Activated CD4-positive, alpha-beta memory T cell treated with anti-CD3 and anti-CD28 coated beads, Interleukin-2, amount 10 ng/mL, durations not matched to agents 7 days and 5 days (primary cell): ENCODE data around the gene SMPDL3A. TPM values are rescaled to one million over a fixed set of nuclear protein-coding genes. Genes with fewer than 3 reads are reported as not detected.

Experiments used
- CTCF ChIA-PET: fragments of 350-600 bp; sonication (Branson Sonifier 250); formaldehyde crosslinking; loops from one replicate; lab custom pipeline; 2021; ENCODE audit warnings: antibody characterized with exemption, inconsistent platforms; lab: Charles Lee
- POLR2A ChIA-PET: fragments of 350-600 bp; sonication (Branson Sonifier 250); formaldehyde crosslinking; loops from one replicate; lab custom pipeline; 2021; ENCODE audit warnings: antibody characterized with exemption; lab: Charles Lee
- DNase-seq: peaks from one replicate; pipeline ENCODE4 v3.0.0-alpha.2; 2020
- H3K27ac Mint-ChIP-seq: one replicate; pipeline ENCODE4 v1.8.0; 2021; ENCODE audit warnings: mild to moderate bottlenecking, mixed read lengths
- H3K27me3 Mint-ChIP-seq: one replicate; pipeline ENCODE4 v1.8.0; 2021; ENCODE audit warnings: mixed read lengths
- H3K36me3 Mint-ChIP-seq: one replicate; pipeline ENCODE4 v1.8.0; 2021; ENCODE audit warnings: low read depth, mixed read lengths
- H3K4me1 Mint-ChIP-seq: one replicate; pipeline ENCODE4 v1.8.0; 2021; ENCODE audit warnings: mixed read lengths
- H3K4me3 Mint-ChIP-seq: one replicate; pipeline ENCODE4 v1.8.0; 2021; ENCODE audit warnings: mild to moderate bottlenecking, mixed read lengths
- H3K9me3 Mint-ChIP-seq: one replicate; pipeline ENCODE4 v1.8.0; 2021; ENCODE audit warnings: mixed read lengths
- total RNA-seq, 2 experiments: library from RNA; stranded (reverse); gene quantifications; one replicate each; pipeline ENCODE4 v1.2.3, GENCODE V29; 2021

SMPDL3A gene
- total RNA-seq, 2 experiments from 2014 or later: 0.13 TPM; not detected in 1

DNA sequence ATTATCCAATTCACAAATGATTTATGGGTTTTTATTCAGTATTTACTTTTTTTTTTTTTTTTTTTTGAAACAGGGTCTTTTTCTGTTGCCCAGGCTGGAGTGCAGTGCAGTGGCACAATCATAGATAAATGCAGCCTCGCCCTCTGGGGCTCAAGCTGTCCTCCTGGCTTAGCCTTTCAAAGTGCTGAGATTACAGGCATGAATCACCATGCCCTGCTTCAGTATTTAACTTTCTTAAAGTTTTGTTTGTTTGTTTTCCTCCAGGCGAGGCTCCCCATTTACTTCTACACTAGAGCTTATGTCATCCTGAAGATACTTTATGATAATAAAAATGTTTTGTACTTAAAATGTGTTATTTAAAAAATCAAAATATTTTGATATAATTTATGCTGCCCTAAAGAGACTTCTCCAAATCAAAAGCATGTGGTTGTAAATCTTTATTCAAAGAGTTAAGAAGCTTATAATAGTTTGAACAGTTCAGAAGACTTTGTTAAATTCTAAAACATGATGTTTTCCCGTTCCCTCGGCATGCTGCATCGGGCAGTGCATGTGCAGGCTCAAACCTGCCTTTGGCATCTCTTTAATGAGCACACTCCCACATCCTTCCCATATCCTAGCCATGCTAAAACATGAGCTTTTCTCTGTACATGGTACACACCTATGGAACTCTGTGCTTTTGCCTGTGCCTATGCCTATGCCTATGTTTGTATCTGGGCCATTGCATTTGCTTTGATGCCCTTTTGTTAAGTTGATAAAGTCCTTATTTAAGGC is 11.0 kb downstream of the SMPDL3A start:
- Mint-ChIP-seq H3K27me3 (no peaks in the 10 kb centered on the region), H3K36me3 (no peaks in the 10 kb centered on the region), H3K4me3 (no peak overlapping the region), H3K27ac (no peak overlapping the region), H3K4me1 (peaks cover 5% of the 10 kb centered on the region), H3K9me3 (no peaks in the 10 kb centered on the region)
- ChIA-PET POLR2A (no interaction called here), CTCF (interaction anchor here (1.0 kb wide), 1 partner anchor 38 kb away, joined by 3 read pairs; no protein-coding TSS in a partner anchor)
- no peak for DNase-seq

DNA sequence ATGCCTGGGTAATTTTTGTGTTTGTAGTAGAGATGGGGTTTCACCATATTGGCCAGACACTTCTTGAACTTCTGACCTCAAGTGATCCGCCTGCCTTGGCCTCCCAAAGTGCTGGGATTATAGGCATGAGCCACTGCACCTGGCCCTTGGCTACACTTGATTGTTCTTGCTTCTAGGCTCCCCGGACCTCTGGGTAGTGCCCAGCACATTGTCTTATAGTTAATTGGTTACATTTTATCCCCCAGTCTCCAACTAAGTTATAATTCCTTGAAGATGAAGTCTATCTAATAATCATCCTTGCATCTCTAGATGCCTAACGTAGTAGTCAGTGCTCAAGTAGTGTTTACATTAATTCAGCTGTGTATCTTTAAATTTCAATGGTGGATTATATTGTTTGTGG is 11.8 kb downstream of the SMPDL3A start:
- Mint-ChIP-seq H3K27ac (no peak overlapping the region), H3K36me3 (no peaks in the 10 kb centered on the region), H3K27me3 (no peaks in the 10 kb centered on the region), H3K9me3 (no peaks in the 10 kb centered on the region), H3K4me3 (no peak overlapping the region), H3K4me1 (peaks cover 5% of the 10 kb centered on the region)
- ChIA-PET CTCF (interaction anchor here (1.2 kb wide), 1 partner anchor 11 kb away, joined by 3 read pairs; no protein-coding TSS in a partner anchor), POLR2A (no interaction called here)
- DNase-seq: no peak

DNA sequence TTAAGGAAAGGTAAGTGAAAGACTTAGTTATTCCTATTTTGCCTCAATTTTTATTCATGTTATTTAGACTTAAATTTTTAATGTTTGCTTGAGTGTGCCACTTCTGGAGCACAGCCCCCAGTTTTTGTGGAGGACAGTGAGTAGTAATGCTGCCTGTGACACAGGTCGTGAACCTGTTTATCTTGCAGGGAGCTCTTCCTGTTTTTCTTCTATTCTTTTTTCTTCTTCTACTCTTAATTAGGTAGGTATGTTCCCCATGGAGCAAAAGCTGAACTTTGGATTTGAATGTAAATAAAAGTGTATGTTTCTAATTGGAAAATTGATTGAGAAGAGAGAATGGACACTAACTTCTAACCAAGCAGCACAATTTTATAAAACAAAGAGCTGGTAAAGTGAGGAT is 12.3 kb downstream of the SMPDL3A start:
- Mint-ChIP-seq H3K27ac (no peak overlapping the region), H3K9me3 (no peaks in the 10 kb centered on the region), H3K36me3 (no peaks in the 10 kb centered on the region), H3K4me1 (peaks cover 5% of the 10 kb centered on the region), H3K27me3 (no peaks in the 10 kb centered on the region), H3K4me3 (no peak overlapping the region)
- no peak for DNase-seq
- ChIA-PET CTCF (interaction anchor here (1.2 kb wide), 1 partner anchor 11 kb away, joined by 3 read pairs; no protein-coding TSS in a partner anchor), POLR2A (no interaction called here)

- ChIA-PET POLR2A (no interaction called here), CTCF (no interaction called here)
- Mint-ChIP-seq H3K9me3 (no peaks in the 10 kb centered on the region), H3K36me3 (no peaks in the 10 kb centered on the region), H3K27me3 (no peaks in the 10 kb centered on the region), H3K4me1 (no peaks in the 10 kb centered on the region), H3K27ac (no peak overlapping the region), H3K4me3 (no peak overlapping the region)
- no peak for DNase-seq
Observed at GRCh38 chr6:122803171-122803661, 14.2 kb downstream of the SMPDL3A start.

DNA sequence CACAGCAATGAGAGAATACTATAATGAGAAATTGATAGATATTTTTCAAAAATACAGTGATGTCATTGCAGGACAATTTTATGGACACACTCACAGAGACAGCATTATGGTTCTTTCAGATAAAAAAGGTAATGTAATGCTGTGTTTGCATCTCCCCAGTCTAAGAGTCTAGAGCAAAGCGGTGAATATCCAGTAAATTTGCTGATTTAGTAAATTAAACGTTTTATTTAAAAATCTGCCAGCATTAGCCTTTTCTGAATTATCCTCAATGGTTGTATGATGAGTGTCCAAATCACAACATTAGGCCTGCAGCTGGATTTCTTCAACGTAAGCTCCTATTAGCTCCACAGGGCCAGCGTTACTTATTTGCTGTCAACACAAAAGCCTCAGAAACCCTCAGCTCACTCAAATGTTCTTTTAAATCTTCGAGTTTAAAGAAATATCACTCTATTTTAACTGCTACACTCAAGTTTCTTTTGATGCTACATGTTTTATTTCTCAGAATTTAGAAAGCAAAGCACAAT is 16.0 kb downstream of the SMPDL3A start:
- CTCF ChIA-PET: no interaction called here
- H3K27me3 Mint-ChIP-seq: no peaks in the 10 kb centered on the region
- DNase-seq: no peak
- H3K4me3 Mint-ChIP-seq: no peak overlapping the region
- POLR2A ChIA-PET: no interaction called here
- H3K9me3 Mint-ChIP-seq: no peaks in the 10 kb centered on the region
- no peaks in the 10 kb centered on the region for H3K4me1 Mint-ChIP-seq
- H3K36me3 Mint-ChIP-seq: no peaks in the 10 kb centered on the region
- no peak overlapping the region for H3K27ac Mint-ChIP-seq

GRCh38 chr6:122806291-122806690 is 17.2 kb downstream of the SMPDL3A start:
- CTCF ChIA-PET: interaction anchor here (0.6 kb wide), 1 partner anchor 13 kb away, joined by 4 read pairs; no protein-coding TSS in a partner anchor

DNA sequence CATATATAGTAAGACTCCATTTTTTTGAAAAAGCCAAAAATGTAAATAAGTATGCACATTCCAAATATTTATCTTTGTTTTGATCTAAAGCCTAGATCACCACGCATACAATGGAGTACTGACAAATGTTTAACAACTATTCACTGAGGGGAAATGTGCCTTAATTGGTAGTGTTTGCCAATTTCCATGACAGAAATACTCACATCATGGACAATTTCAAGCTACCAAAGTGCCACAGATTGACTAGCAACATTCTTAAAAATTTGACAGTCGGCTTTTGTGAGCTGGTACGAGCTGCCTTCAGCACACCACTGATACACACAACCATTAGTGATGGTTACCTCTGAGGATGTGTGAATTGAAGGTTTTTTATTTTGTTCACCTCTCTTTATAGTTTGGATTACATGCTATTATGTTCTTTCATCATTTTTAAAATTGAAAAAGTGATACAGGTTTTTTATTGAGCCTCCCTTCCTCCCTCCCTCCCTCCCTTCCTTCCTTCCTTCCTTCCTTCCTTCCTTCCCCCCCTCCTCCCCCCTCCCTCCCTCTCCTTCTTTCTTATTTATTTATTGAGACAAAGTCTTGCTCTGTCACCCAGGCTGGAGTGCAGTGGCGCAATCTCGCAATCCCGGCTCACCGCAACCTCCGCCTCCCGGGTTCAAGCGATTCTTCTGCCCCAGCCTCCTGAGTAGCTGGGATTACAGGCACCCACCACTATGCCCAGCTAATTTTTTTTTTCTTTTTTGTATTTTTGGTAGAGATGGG is 19.2 kb downstream of the SMPDL3A start:
- no peak overlapping the region for H3K27ac Mint-ChIP-seq
- no peaks in the 10 kb centered on the region for H3K36me3 Mint-ChIP-seq
- no peak overlapping the region for H3K4me3 Mint-ChIP-seq
- H3K27me3 Mint-ChIP-seq: no peaks in the 10 kb centered on the region
- no peaks in the 10 kb centered on the region for H3K4me1 Mint-ChIP-seq
- no peaks in the 10 kb centered on the region for H3K9me3 Mint-ChIP-seq
- POLR2A ChIA-PET: no interaction called here
- no peak for DNase-seq
- CTCF ChIA-PET: no interaction called here

More at GRCh38 chr6:122806291-122806690, 17.2 kb downstream of the SMPDL3A start:
- Mint-ChIP-seq H3K9me3 (no peaks in the 10 kb centered on the region), H3K36me3 (no peaks in the 10 kb centered on the region), H3K4me3 (no peak overlapping the region), H3K27me3 (no peaks in the 10 kb centered on the region), H3K27ac (no peak overlapping the region), H3K4me1 (no peaks in the 10 kb centered on the region)
- DNase-seq: no peak
- POLR2A ChIA-PET: no interaction called here

GRCh38 chr6:122809001-122809400 is 19.9 kb downstream of the SMPDL3A start:
- Mint-ChIP-seq H3K4me3 (no peak overlapping the region), H3K36me3 (no peaks in the 10 kb centered on the region), H3K27me3 (no peaks in the 10 kb centered on the region), H3K4me1 (no peaks in the 10 kb centered on the region), H3K9me3 (no peaks in the 10 kb centered on the region), H3K27ac (no peak overlapping the region)
- ChIA-PET CTCF (no interaction called here), POLR2A (no interaction called here)
- no peak for DNase-seq

- no peak overlapping the region for H3K4me3 Mint-ChIP-seq
- no peak for DNase-seq
- H3K36me3 Mint-ChIP-seq: no peaks in the 10 kb centered on the region
- H3K27ac Mint-ChIP-seq: no peak overlapping the region
- H3K27me3 Mint-ChIP-seq: no peaks in the 10 kb centered on the region
- POLR2A ChIA-PET: no interaction called here
- no peaks in the 10 kb centered on the region for H3K4me1 Mint-ChIP-seq
- CTCF ChIA-PET: no interaction called here
- no peaks in the 10 kb centered on the region for H3K9me3 Mint-ChIP-seq
Observed at GRCh38 chr6:122809691-122810090, 20.6 kb downstream of the SMPDL3A start.

- CTCF ChIA-PET: no interaction called here
- no peak overlapping the region for H3K4me3 Mint-ChIP-seq
- no peak overlapping the region for H3K27ac Mint-ChIP-seq
- H3K27me3 Mint-ChIP-seq: no peaks in the 10 kb centered on the region
- H3K4me1 Mint-ChIP-seq: no peaks in the 10 kb centered on the region
- no peaks in the 10 kb centered on the region for H3K9me3 Mint-ChIP-seq
- no peak for DNase-seq
- H3K36me3 Mint-ChIP-seq: no peaks in the 10 kb centered on the region
- POLR2A ChIA-PET: no interaction called here
Observed at GRCh38 chr6:122810189-122810588, 21.1 kb downstream of the SMPDL3A start.

DNA sequence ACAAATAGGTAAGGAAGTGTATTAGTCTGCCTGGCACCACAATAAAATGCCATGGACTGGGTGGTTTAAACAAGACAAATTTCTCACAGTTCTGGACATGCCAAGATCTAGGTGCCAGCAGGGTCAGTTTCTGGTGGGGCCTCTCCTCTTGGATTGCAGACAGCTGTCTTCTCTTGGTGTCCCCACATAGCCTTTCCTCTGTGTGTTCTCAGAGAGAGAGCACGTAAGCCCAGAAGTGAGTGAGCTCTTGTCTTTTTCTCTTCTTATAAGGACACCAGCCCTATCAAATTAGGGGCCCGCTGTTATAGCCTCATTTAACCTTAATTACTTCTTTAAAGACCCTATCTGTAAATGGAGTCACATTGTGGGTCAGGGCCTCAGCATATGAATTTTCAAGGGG is 28.3 kb downstream of the SMPDL3A start:
- CTCF ChIA-PET: no interaction called here
- POLR2A ChIA-PET: no interaction called here

GRCh38 chr6:122817766-122818165 is 28.7 kb downstream of the SMPDL3A start:
- POLR2A ChIA-PET: no interaction called here
- no peak overlapping the region for H3K27ac Mint-ChIP-seq
- H3K27me3 Mint-ChIP-seq: no peaks in the 10 kb centered on the region

More for the DNA sequence above, 28.3 kb downstream of the SMPDL3A start:
- Mint-ChIP-seq H3K4me1 (no peaks in the 10 kb centered on the region), H3K27me3 (no peaks in the 10 kb centered on the region), H3K27ac (no peak overlapping the region), H3K36me3 (no peaks in the 10 kb centered on the region), H3K4me3 (no peak overlapping the region), H3K9me3 (no peaks in the 10 kb centered on the region)
- no peak for DNase-seq

GRCh38 chr6:122818866-122819265 is 29.8 kb downstream of the SMPDL3A start:
- Mint-ChIP-seq H3K27me3 (no peaks in the 10 kb centered on the region), H3K36me3 (no peaks in the 10 kb centered on the region), H3K4me3 (no peak overlapping the region), H3K9me3 (no peaks in the 10 kb centered on the region), H3K27ac (no peak overlapping the region), H3K4me1 (no peaks in the 10 kb centered on the region)
- no peak for DNase-seq
- POLR2A ChIA-PET: interaction anchor here (1.0 kb wide), 1 partner anchor 24 kb away, joined by 3 read pairs; no protein-coding TSS in a partner anchor
- CTCF ChIA-PET: no interaction called here

More at GRCh38 chr6:122817766-122818165, 28.7 kb downstream of the SMPDL3A start:
- Mint-ChIP-seq H3K4me3 (no peak overlapping the region), H3K4me1 (no peaks in the 10 kb centered on the region), H3K9me3 (no peaks in the 10 kb centered on the region), H3K36me3 (no peaks in the 10 kb centered on the region)
- CTCF ChIA-PET: no interaction called here
- DNase-seq: no peak
